ENCODE measurements around the gene IL32. TPM values are rescaled to one million over a fixed set of nuclear protein-coding genes. Genes with fewer than 3 reads are reported as not detected.

Gene IL32
- total RNA-seq, 1 experiment from 2014 or later = 4.7 TPM

DNA sequence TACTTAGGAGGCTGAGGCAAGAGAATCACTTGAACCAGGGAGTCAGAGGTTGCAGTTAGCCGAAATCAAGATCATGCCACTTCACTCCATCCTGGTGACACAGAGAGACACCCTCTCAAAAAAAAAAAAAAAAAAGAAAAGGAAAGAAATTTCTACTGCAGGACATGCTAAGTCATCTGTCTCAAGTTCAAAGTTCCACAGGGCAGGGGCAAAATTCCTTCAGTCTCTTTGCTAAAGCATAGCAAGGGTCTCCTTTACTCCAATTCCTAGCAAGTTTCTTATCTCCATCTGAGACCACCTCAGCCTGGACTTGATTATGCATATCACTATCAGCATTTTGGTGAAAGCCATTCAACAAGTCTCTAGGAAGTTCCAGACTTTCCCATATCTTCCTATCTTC, 19.1 kb downstream of the IL32 start:
- no peak overlapping the region for H3K4me3 Mint-ChIP-seq
- no peak for DNase-seq (ENCODE audit: low spot score)
- no peak overlapping the region for H3K27ac Mint-ChIP-seq
- peaks cover 14% of the 10 kb centered on the region for H3K36me3 Mint-ChIP-seq
- peaks cover 5% of the 10 kb centered on the region; the same call in 1 of the 2 replicates for H3K9me3 Mint-ChIP-seq
- POLR2A ChIA-PET = no interaction called here
- peaks cover 30% of the 10 kb centered on the region for H3K4me1 Mint-ChIP-seq
- CTCF ChIA-PET = interaction anchor here (0.9 to 1.1 kb wide), 4 partner anchors 11 to 90 kb away, joined by 3 to 4 read pairs (median 4); no protein-coding TSS in a partner anchor
- TF ChIP-seq ZNF138 (CRISPR knock-in tag; conservative IDR thresholded peaks at IDR 0.05) (no peak), ZNF317 (CRISPR knock-in tag; IDR thresholded peaks at IDR 0.05; ENCODE audit: borderline replicate concordance, low read depth) (no peak), MXD4 (CRISPR knock-in tag; IDR thresholded peaks at IDR 0.05; ENCODE audit: borderline replicate concordance) (no peak), ZNF219 (CRISPR knock-in tag; IDR thresholded peaks at IDR 0.05; ENCODE audit: borderline replicate concordance) (no peak), AFF4 (CRISPR knock-in tag; IDR thresholded peaks at IDR 0.05; ENCODE audit: borderline replicate concordance) (no peak), KAT7 (CRISPR knock-in tag; IDR thresholded peaks at IDR 0.05; ENCODE audit: borderline replicate concordance) (no peak)
- TF ChIP-seq, protein P1, sequence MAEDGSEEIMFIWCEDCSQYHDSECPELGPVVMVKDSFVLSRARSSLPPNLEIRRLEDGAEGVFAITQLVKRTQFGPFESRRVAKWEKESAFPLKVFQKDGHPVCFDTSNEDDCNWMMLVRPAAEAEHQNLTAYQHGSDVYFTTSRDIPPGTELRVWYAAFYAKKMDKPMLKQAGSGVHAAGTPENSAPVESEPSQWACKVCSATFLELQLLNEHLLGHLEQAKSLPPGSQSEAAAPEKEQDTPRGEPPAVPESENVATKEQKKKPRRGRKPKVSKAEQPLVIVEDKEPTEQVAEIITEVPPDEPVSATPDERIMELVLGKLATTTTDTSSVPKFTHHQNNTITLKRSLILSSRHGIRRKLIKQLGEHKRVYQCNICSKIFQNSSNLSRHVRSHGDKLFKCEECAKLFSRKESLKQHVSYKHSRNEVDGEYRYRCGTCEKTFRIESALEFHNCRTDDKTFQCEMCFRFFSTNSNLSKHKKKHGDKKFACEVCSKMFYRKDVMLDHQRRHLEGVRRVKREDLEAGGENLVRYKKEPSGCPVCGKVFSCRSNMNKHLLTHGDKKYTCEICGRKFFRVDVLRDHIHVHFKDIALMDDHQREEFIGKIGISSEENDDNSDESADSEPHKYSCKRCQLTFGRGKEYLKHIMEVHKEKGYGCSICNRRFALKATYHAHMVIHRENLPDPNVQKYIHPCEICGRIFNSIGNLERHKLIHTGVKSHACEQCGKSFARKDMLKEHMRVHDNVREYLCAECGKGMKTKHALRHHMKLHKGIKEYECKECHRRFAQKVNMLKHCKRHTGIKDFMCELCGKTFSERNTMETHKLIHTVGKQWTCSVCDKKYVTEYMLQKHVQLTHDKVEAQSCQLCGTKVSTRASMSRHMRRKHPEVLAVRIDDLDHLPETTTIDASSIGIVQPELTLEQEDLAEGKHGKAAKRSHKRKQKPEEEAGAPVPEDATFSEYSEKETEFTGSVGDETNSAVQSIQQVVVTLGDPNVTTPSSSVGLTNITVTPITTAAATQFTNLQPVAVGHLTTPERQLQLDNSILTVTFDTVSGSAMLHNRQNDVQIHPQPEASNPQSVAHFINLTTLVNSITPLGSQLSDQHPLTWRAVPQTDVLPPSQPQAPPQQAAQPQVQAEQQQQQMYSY (CRISPR knock-in tag; IDR thresholded peaks at IDR 0.05) = no peak
- no peaks in the 10 kb centered on the region for H3K27me3 Mint-ChIP-seq (ENCODE audit: low read depth)
- no peak for ATAC-seq

DNA sequence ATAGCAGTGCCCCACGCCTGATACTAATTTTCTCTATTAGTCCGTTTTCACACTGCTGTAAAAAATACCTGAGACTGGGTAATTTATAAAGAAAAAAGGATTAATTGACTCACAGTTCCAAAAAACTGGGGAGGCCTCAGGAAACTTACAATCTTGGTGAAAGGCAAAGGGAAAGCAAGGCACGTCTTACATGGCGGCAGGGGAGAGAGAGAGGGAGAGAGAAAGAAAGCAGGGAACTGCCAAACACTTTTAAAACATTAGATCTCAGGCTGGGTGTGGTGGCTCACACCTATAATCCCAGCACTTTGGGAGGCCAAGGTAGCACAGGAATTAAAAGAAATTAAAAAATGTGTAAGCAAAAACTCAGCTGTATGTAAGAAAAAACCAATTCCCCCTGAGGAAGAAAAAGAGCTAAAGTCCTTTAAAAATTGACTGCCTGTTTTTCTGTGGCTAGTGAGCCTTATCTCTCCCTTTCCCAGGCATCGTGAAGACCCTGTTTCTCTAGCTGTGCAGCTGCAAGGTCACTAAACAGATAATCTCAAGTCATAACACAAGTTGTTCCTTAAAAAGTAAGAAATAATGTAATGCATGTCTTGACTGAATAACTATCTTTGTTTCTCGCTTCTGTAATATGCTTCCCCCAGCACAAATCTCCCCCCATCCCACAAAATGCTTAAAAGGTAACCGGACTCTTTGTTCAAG, 19.7 kb downstream of the IL32 start:
- Mint-ChIP-seq H3K9me3 (peaks cover 5% of the 10 kb centered on the region; the same call in 1 of the 2 replicates), H3K4me1 (peaks cover 24% of the 10 kb centered on the region), H3K27ac (peak overlapping the region; percentile 18; the same call in 1 of the 2 replicates), H3K4me3 (no peak overlapping the region), H3K27me3 (ENCODE audit: low read depth) (no peaks in the 10 kb centered on the region), H3K36me3 (peaks cover 14% of the 10 kb centered on the region)
- DNase-seq (ENCODE audit: low spot score) = no peak
- no peak for ATAC-seq
- ChIA-PET CTCF (interaction anchor here (1.3 to 5.2 kb wide), 2 partner anchors 26 to 54 kb away, joined by 3 to 52 read pairs; no protein-coding TSS in a partner anchor), POLR2A (no interaction called here)
- TF ChIP-seq EMX1 (CRISPR knock-in tag; IDR thresholded peaks at IDR 0.05) (no peak), GABPB1 (CRISPR knock-in tag; IDR thresholded peaks at IDR 0.05) (no peak), SOX15 (CRISPR knock-in tag; IDR thresholded peaks at IDR 0.05) (no peak), AFF4 (CRISPR knock-in tag; IDR thresholded peaks at IDR 0.05; ENCODE audit: borderline replicate concordance) (no peak), ELF4 (CRISPR knock-in tag; IDR thresholded peaks at IDR 0.05; ENCODE audit: low read depth) (no peak), ARID4B (CRISPR knock-in tag; IDR thresholded peaks at IDR 0.05; ENCODE audit: borderline replicate concordance) (no peak), TEAD4 (CRISPR knock-in tag; IDR thresholded peaks at IDR 0.05) (no peak), CREM (CRISPR knock-in tag; IDR thresholded peaks at IDR 0.05) (no peak), ZNF317 (CRISPR knock-in tag; IDR thresholded peaks at IDR 0.05; ENCODE audit: borderline replicate concordance, low read depth) (no peak)
- TF ChIP-seq, protein P2, sequence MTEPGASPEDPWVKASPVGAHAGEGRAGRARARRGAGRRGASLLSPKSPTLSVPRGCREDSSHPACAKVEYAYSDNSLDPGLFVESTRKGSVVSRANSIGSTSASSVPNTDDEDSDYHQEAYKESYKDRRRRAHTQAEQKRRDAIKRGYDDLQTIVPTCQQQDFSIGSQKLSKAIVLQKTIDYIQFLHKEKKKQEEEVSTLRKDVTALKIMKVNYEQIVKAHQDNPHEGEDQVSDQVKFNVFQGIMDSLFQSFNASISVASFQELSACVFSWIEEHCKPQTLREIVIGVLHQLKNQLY (CRISPR knock-in tag; IDR thresholded peaks at IDR 0.05) = no peak

All from WTC11 (cell line).